HuH-7.5 (cell line): ENCODE measurements around the gene SNX9.
A peak's percentile ranks its signal among the peaks of the same experiment; 100 is the strongest.
"Not testable (repeated sequence)": the region's sequence is repeated elsewhere in the genome, so short reads cannot be mapped to it uniquely, and the experiment has no call there.

Source experiments
- DNase-seq: peaks from one replicate; pipeline ENCODE4 v3.0.0; 2011; ENCODE audit warnings: low spot score

The SNX9 gene

DNA sequence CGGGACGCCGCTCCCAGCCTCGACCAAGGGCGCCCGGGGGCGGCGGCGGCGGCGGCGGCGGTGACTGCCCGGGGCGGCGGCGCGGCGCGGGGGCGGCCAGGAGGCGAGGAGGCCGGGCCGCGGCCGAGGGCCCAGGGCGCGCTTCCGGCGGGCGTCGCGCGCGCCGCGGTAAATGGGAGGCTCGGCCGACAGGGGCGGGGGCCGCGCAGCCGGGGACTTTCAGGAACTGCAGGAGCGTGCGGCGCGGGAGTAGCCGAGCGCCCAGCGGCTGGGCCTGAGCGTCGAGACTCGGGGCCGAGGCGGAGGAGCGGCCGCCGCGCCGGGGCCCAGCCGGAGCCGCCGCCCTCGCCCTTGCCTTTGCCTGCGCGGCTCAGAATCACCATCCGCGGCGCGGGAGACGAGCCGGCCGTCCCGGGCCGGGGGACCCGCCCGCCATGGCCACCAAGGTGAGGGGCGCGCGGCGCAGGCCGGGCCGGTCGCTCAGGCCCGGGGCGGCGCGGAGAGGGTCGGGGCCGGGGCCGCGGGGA lies at the start of gene SNX9:
Gene SNX9 (plus strand): TSS at position 246 of the 527 bp plus-strand sequence. CDS start 189 bp downstream, at position 435.
- DNase-seq = peak; percentile 76

DNA sequence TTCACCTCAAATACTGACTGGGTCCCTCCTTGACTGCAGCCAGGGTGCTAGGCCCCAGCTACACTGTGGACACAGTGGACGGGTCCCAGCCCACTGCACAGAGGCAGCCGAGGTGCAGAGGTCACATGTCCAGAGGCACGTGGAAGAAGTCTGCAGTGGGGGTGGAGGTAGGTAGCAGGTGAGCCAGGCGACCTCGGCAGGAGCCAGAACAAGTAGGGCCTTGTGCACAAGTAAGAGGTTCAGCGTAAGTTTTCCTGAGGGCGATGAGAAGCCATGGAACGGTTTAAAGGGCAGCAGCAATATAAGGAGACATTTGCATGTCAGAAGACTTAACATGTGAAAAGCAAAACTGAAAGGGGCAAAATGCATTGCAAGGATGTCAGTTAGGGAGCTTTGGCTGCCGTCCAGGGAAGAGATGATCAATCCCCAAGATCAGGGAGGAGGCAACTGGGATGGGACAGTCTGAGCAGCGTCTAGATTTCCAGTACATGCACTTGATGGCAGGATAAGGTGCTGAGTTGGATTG lies 49.7 kb upstream of the SNX9 start:
- no peak for DNase-seq

DNA sequence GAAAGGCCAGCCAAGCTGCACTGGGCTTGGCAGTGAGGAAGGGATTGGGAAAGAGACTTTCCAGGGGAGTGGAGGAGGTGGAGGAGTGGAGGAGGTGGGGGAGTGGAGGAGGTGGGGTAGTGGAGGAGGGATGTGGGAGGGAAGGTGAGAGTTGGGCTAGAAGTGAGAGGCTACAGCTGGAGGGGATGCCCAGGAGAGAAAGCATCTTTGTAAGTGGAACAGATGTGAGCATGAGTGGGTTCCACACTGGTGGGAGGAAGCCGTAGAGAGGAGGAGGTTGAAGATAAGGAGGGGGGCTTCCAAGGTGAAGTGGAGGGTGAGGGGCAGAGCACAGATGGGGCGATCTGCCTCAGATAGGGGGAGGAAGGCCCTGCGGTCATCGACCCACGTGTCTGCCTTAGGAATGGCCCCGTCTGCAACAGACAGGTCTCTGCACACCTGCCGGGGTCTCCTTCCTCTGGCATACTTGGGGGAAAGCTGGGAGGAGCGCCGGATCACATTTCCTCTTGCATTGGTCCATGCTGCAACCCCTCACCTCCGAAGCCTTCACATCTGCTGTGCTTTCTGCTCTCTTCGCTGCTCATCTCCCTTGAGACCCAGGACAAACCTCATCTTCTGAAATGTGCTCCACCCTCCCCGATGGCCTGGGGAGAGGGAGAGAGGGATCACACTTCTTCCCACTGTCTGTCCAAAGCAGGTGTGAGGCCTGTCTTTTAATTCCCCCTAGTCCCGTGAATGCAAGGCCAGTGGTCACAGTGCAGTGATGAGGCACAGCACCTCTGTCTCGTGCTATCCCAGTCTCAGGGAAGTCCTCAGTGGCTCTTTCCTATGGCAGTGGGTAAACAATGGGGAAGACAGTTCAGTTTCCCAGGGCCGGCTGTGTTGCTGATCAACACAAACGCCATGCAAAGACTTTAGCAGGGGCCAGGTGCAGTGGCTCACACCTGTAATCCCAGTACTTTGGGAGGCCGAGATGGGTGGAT lies 48.6 kb upstream of the SNX9 start:
- DNase-seq = peak; percentile 82

DNA sequence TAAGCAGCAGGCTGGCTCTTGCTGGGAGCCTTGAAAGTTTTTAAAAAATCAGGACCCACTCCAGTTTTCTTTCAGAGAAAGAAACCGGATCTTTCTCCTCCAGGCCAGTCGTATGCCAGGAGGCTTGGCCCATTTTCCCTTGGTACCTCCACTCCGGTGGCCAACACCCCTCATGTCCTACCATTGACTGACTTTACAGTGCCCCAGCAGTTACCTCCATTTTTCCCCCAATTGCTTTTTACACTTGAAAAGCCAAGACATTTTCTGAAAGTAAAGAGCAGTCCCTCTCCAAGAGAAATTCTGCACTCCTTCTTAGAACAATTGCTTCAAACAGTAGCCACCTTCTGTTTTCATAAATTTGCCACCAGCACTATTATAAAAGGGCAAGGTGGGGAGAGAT lies 47.7 kb upstream of the SNX9 start:
- no peak for DNase-seq

DNA sequence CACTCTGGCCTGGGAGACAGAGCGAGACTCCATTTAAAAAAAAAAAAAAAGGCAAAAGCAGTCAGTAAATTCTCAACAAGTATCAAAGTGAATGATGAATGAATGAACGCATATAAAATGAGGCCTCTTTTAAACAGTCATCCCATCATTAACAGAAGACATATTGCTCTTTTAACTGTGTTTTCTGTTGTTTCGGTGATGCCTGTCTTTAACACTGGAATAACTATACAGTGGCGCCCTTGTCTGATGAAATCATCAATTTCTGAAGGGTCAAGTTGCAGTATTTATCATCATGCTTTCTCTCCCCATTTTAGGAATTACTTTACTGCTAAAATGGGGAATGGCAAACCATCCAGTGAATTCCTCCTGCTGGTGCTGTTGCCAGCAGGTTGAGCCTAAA lies 45.7 kb upstream of the SNX9 start:
- DNase-seq = no peak

DNA sequence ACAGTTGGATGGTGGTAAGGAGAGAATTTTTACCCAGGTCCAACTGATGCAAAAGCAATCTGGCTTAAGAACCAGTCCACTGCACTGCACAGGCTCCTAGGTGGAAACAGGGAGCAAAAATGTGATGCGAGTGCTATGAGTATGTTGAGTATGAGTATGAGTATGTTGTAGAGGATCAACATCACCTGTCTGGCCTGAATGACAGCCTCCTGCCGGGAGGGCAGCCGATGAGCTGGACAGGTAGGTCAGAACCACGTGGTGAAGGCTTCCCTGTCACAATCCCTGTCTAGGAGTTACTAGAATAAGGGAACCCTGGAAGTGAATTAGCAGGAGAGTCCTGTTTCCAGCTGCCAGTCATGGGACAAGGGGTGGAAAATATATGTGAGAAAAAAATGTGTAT lies 44.3 kb upstream of the SNX9 start:
- DNase-seq = no peak

DNA sequence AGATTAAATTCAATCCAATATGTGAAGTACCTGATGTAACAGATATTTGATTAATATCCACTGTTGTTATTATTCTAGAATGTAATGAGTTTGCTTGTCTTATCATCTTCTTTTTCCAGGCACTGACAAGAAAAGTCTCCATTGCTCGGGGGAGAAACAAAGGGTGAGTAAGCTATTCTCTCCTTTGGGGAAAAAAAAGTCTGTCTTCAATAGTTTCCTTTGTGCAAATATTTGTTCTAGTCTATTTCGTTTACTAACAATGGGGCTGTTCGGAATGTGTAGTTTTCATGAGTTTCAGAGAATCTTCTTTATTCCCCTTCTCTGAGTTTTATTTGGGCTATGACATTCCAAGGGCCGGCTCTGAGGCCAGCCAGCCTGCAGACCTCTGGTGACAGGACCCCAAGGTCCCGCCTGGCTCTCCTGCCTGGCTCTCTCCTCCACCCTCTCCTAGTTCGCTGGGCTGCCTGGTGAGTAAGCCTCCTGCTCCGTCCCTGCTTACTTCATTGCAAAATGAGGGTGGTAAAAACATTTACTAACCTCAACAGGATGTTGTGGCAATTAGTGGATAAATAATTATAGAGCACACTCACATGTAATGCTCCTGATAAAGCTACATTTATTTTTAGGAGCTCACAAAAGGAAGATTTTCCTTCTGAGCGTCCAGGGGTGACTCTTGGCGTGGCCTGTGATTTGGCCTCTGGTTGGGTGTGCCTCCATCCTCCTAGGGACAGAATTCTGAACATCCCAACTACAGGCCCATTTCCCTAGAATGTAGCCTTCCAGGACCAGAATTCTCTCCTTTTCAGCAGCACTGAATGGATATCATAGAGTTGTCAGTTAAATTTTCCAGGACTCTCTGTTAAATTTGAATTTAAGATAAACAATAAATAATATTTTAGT lies 43.1 kb upstream of the SNX9 start:
- DNase-seq = no peak

DNA sequence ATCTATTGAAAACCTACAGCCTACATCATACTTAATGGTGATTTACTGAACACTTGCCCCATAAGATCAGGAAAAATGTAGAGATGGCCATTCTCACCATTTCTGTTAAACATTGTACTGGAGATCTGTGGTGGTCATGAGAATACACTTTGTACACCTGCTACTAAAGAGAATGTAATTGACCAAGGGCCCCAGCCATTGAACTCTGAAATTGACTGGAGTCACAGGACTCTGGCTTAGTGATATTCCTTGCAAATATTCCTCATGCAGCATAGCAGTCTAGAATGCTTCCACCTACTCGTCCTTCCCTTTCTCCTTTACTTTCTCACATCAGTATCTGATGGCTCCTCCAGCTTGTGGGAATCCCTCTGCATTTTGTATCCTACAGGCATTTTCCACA lies 37.4 kb upstream of the SNX9 start:
- no peak for DNase-seq

DNA sequence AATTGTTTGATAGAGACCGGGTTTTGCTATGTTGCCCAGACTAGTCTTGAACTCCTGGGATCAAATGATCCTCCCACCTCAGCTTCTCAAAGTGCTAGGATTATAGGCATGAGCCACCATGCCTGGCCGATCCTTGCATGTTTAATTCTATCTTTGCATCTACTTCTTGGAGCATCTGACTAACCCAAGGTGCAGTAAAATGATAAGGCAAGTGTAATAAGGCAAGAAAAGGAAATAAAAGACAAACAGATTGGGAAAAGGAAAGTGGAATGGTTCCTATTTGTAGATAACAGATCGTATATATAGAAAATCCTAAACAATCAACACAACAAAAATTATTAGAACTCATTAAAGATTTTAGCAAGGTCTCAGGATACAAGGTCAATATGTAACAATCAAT lies 36.8 kb upstream of the SNX9 start:
- no peak for DNase-seq

DNA sequence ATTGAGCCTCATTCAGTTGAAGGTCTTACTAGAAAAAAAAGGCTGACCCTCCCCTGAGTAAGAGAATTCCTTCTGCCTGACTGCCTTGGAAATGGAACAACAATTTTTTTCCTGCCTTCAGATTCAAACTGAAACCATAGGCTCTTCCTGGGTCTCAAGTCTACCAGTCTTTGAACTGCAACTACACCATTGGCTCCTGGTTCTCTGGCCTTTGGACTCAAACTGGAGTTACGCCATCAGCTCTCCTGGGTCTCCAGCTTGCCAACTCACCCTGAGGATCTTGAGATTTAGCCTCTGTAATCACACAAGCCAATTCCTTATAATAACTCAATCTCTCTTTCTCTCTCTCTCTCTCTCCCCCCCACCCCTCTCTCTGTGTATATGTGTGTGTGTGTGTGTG lies 36.0 kb upstream of the SNX9 start:
- no peak for DNase-seq

DNA sequence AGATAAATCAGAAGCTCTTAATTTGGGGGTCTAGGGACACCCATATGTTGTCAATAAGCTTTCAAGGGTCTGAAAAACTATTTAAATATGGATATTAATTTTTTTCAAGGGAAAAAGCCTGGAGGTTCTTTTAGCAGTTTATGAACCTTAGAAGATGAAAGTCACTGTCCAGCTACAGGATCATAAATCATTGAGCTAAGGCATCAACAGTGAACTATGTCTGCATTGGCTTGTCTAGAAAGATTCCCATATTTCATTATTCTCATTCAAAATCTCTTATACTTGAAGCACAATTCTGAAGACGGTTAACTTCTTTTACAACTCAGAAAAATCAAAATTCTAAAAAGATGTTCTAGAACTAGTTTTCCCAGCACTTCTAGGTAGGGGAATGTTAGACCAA lies 34.9 kb upstream of the SNX9 start:
- no peak for DNase-seq

DNA sequence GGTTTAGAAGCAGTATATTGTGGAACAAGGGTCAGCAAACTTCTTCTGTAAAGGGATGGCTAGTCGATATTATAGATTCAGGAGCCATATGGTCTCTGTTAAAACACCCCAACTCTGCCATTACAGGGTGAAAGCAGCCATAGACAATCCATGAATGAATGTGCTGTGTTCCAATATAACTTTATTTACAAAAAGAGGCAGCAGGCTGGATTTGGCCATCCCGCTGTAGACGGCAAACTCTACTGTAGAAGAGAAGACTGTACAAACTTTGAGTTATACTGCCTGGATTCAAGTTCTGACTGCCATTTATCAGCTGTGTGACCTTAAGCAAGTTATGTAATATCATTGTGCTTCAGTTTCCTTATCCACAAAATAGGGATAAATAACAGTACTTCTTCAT lies 33.7 kb upstream of the SNX9 start:
- no peak for DNase-seq

DNA sequence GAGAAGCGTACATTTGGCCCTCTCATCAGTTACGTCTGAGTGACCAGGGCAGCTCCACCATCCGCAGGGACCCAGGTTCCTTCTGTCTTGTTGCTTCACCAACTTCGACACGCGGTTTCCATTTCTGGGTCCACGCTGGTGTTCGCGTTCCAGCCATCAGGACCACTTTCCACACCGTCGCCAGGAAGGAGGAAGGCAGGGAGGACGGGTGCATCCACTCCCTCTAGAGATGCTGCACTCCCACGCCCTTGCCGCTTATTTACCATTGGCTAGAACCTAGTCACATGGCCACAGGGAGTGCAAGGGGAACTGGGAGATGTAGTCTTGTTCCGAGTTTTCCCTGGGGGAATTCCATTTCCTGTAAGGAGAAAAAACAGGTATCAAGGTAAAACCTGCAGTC lies 33.2 kb upstream of the SNX9 start:
- no peak for DNase-seq

DNA sequence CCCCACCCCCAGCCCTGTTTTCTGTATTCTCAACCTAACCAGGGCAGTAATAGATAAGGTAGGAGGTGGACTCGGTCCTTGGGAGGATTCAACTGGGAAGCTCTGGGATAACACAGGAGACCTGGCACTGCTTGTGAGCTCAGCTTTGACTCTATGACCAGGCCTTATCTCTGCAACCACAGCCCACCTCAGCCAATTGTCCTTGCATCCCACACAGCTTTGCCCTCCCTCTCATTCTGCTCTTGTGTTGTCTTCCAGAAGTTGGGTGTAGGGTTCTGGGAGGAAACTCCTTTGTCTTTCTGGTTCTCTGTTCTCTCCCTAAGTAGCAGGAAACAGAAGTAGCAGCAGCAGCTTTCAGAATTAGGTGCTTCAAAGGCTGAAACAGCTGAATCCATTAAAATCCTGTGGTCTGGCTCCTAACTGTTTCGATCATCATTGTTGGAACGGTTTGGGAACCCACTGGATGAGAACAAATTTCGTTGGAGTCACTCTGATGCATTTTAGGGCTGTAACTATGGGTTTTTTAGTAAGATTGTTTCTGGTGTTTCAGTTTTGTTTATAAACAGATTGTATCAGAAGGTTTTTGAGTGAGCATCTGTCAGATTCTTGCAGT lies 32.4 kb upstream of the SNX9 start:
- DNase-seq = no peak

DNA sequence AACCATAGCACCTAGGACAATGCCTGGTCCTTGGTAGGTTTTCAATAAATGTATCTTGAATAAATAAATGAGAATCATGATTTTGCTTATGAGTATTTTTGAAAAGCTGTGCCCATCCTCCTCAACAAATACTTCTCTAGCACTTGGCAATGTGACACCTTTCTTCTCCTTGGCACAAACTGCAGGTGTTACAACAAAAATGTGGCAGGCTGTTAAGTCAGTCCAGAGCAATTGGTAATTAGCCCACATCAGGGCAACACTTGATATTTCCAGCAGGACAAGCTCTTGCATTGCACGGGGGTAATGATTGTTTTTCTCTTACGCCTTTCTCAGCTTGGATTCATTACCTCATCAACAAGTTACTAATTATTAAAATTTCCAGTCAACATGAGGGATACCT lies 31.6 kb upstream of the SNX9 start:
- DNase-seq = no peak

DNA sequence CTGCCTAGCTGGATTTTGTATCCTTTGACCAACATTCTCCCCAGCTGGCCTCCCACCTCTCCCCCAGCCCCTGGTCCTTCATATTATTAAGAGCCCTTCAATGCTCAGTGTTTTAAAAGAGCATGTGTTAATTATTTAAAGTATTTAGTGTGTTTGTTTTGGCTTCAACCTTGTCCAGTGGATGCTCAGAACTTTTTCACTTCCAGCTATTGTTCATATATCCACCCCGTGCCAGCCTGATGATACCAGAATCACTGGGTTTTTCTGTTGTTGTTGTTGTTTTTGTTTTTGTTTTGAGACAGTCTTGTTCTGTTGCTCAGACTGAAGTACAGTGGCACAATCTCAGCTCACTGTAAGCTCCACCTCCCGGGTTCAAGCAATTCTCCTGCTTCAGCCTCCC lies 30.4 kb upstream of the SNX9 start:
- DNase-seq = no peak

DNA sequence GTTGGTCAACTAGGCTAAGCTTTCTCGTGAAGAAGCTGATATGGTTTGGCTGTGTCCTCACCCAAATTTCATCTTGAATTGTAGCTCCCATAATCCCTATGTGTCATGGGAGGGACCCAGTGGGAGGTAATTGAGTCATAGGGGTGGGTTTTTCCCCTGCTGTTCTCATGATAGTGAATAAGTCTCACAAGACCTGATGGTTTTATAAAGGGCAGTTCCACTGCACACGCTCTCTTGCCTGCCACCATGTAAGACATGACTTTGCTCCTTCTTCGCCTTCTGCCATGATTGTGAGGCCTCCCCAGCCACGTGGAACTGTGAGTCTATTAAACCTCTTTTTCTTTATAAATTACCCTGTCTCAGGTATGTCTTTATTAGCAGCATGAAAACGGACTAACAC lies 29.0 kb upstream of the SNX9 start:
- not testable (repeated sequence) for DNase-seq

DNA sequence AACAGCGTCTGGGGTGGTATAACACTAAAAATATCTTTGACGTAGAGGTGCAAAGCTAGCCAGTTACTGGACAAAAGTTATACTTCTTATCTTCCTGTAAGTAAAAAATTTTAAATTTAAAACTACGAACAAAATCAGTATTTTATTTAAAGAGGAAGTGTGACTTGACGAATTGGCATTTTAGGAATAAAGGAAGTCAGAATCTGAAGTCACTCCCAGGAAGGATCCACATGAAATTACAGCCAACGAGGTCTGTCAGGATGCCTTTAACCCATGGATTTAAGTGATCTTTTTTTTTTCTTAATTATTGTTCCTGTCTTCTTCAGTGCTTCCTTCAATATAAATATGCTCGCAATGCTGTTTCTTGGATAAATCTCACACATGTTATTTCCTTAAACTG lies 27.2 kb upstream of the SNX9 start:
- no peak for DNase-seq

DNA sequence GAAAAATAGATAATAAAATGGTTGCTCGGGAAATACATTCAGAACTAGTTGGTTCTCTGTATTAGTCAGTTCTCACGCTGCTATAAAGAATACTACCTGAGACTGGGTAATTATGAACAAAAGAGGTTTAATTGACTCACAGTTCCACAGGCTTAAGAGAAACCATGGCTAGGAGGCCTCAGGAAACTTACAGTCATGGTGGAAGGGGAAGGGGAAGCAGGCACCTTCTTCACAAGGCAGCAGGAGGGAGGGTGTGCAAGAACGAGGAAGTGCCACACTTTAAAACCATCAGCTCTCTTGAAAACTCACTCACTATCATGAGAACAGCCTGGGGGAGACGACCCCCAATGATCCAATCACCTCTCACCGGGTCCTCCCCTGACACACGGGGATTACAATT lies 24.2 kb upstream of the SNX9 start:
- no peak for DNase-seq

DNA sequence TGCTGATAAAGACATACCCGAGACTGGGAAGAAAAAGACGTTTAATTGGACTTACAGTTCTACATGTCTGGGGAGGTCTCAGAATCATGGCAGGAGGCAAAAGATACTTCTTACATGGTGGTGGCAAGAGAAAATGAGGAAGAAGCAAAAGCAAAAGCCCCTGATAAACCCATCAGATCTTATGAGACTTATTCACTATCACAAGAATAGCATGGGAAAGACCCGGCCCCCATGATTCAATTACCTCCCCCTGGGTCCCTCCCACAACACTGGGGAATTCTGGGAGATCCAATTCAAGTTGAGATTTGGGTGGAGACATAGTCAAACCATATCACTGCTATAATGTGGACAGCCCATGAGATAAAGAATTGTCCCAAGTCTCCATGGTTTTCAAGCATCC lies 23.5 kb upstream of the SNX9 start:
- DNase-seq = not testable (repeated sequence)

DNA sequence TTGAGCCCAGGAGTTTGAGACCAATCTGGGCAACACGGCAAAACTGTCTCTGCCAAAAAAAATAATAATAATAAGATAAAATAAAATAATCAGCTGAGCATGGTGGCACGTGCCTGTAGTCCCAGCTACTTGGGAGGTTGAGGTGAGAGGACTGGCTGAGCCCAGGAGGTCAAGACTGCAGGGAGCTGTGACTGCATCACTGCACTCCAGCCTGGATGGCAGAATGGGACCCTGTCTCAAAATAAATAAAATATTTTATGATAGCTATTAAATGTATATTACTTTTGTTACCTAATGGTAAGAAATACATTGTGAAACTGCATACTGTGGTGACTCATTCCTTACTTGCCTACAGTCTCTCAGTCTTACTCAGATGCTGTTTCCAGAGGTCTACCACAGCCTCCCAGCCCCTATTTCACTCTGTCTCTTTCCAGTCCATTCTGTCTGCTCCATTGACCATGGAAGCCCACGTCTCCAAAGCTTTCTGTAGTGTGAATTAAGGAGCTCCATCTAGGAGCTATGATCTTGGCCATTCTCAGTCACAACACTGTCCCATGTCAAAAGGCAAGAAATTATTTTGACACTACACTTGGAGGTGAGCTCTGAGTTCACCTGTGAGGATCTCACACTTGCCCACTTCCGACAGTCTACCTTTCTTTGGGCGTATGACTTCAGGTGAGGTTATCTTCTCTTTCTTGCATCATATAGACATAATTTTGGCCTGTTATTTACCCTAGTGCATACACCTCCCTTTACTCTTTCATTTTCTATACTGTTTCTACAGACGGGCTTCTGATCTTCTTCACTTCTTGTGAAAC lies 22.4 kb upstream of the SNX9 start:
- DNase-seq = no peak
